GM19238 (cell line): Measurements from ENCODE around the gene PCDHGB4.
"Not testable (repeated sequence)": the region's sequence is repeated elsewhere in the genome, so short reads cannot be mapped to it uniquely, and the experiment has no call there.

Experiments
- DNase-seq: peaks from one replicate; pipeline ENCODE4 v3.0.0; 2011; ENCODE audit warnings: low spot score; ENCODE audit not compliant: insufficient read length

Gene PCDHGB4

GRCh38 chr5:141366016-141366896 lies 21.2 kb upstream of the PCDHGB4 start:
- no peak for DNase-seq

- peak; percentile 21 for DNase-seq
Measured at GRCh38 chr5:141369994-141370848, 17.3 kb upstream of the PCDHGB4 start, which contains the start of gene PCDHGB3. TSS of gene PCDHGB3 (plus strand) at chr5:141370242. CDS start at chr5:141370395, 153 bp downstream.

GRCh38 chr5:141371572-141372475 lies 15.7 kb upstream of the PCDHGB4 start:
- DNase-seq, result no peak

GRCh38 chr5:141373673-141374317 lies 13.7 kb upstream of the PCDHGB4 start, which contains the start of gene PCDHGA6:
TSS of gene PCDHGA6 (plus strand) at chr5:141373891. CDS start at chr5:141374084, 193 bp downstream.
- no peak for DNase-seq

GRCh38 chr5:141374627-141375026 lies 12.9 kb upstream of the PCDHGB4 start:
- DNase-seq, result no peak

GRCh38 chr5:141375444-141376155 lies 11.9 kb upstream of the PCDHGB4 start:
- DNase-seq, result not testable (repeated sequence)

GRCh38 chr5:141382469-141383294 lies 4.8 kb upstream of the PCDHGB4 start, which contains the start of gene PCDHGA7:
TSS of gene PCDHGA7 (plus strand) at chr5:141382742. CDS start at chr5:141382900, 158 bp downstream.
- no peak for DNase-seq

GRCh38 chr5:141383345-141383744 lies 4.2 kb upstream of the PCDHGB4 start:
- DNase-seq, result no peak

GRCh38 chr5:141384471-141385267 lies 2.8 kb upstream of the PCDHGB4 start:
- DNase-seq, result no peak

GRCh38 chr5:141388661-141389060 lies 1.2 kb downstream of the PCDHGB4 start:
- no peak for DNase-seq

GRCh38 chr5:141389153-141390042 lies 1.9 kb downstream of the PCDHGB4 start:
- DNase-seq, result no peak

GRCh38 chr5:141392429-141393198 lies 5.1 kb downstream of the PCDHGB4 start, which contains the start of gene PCDHGA8:
TSS of gene PCDHGA8 (plus strand) at chr5:141392633. CDS start at chr5:141392814, 181 bp downstream.
- no peak for DNase-seq

GRCh38 chr5:141393267-141393666 lies 5.8 kb downstream of the PCDHGB4 start:
- no peak for DNase-seq

- DNase-seq, result not testable (repeated sequence)
Measured at GRCh38 chr5:141394401-141395187, 7.1 kb downstream of the PCDHGB4 start.
